ENCODE results near the gene ADCY5. TPM values are rescaled to one million over a fixed set of nuclear protein-coding genes. Genes with fewer than 3 reads are reported as not detected.

Gene ADCY5
- total RNA-seq, 1 experiment from 2014 or later = 0.49 TPM

GRCh38 chr3:123365450-123366143 is 83.3 kb downstream of the ADCY5 start:
- Histone ChIP-seq H2AFZ (ENCODE audit: low read depth, low read length, poor library complexity, severe bottlenecking) (peak overlapping the region; percentile 21), H3K36me3 (ENCODE audit: control insufficient read depth in 1 of 2, insufficient read depth in 2 of 2, low read length in 2 of 2) (no peaks in the 10 kb centered on the region), H4K20me1 (ENCODE audit: insufficient read depth) (no peaks in the 10 kb centered on the region), H3K4me3 (replicated peaks in 1 of 2; ENCODE audit: low read depth in 1 of 2, low read length in 2 of 2) (no peak overlapping the region), H3K9me2 (ENCODE audit: insufficient read depth) (no peaks in the 10 kb centered on the region), H3K4me1 (ENCODE audit: control insufficient read depth in 1 of 2, insufficient read depth in 2 of 2, low read length in 2 of 2) (peaks cover 0 to 4% of the 10 kb centered on the region in 2 experiments; a peak in 2 of 4 replicates), H3K9ac (ENCODE audit: low read length) (no peak overlapping the region), H3K9me3 (ENCODE audit: control insufficient read depth in 1 of 2, insufficient read depth in 1 of 2, low read depth in 1 of 2, low read length in 2 of 2) (no peaks in the 10 kb centered on the region), H3K27me3 (ENCODE audit: insufficient read depth, low read length) (no peaks in the 10 kb centered on the region), H3K27ac (ENCODE audit: low read depth, low read length) (no peak overlapping the region), H3K4me2 (ENCODE audit: low read length) (peak overlapping the region; percentile 33; the same call in 1 of the 2 replicates), H3K79me2 (ENCODE audit: insufficient read depth, low read length) (no peaks in the 10 kb centered on the region)
- no peak for TF ChIP-seq POLR2AphosphoS5 (IDR thresholded peaks at IDR 0.05; ENCODE audit: low read depth, low read length)
- TF ChIP-seq YY1 (IDR thresholded peaks at IDR 0.05; ENCODE audit: extremely low read depth, insufficient replicate concordance, low read depth, low read length) = no peak
- no peak for TF ChIP-seq TCF7L2 (IDR thresholded peaks at IDR 0.05; ENCODE audit: borderline replicate concordance, extremely low read depth, insufficient read depth, insufficient read length)
- TF ChIP-seq RAD21 (IDR thresholded peaks at IDR 0.05; ENCODE audit: low read depth) = peak; percentile 52
- peak; percentile 69 to 90 (median 70) for TF ChIP-seq CTCF (IDR thresholded peaks at IDR 0.05 in 2 of 3, conservative IDR thresholded peaks at IDR 0.05 in 1 of 3; ENCODE audit: borderline replicate concordance in 1 of 3, insufficient read depth in 1 of 3, low read depth in 2 of 3, low read length in 2 of 3)
- DNase-seq (ENCODE audit: low read depth, low spot score) = peak; percentile 33
- peak; percentile 99 for ATAC-seq
- intact Hi-C loops (cut with micrococcal nuclease) = no loop called here
- RAD21 ChIA-PET (ENCODE audit: low non-redundant PET in 1 of 2, low total read pairs in 2 of 2, uncharacterized antibody in 2 of 2, unreplicated experiment in 2 of 2) = no interaction called here
- BruUV-seq (replicated peaks) = no TSS peak
- CTCF ChIA-PET = interaction anchor here (1.0 to 1.5 kb wide), 6 partner anchors 12 to 49 kb away, joined by 3 to 11 read pairs (median 4); no protein-coding TSS in a partner anchor
- POLR2A ChIA-PET = no interaction called here
